OCI-LY7 (cell line): Measurements from ENCODE around the gene TRAF3IP1.

Experiments used
- CTCF ChIP-seq: fragments of 200-600 bp; sonication (generic); conservative IDR thresholded peaks from 2 replicates; pipeline ENCODE4 v1.5.1; 2014; ENCODE audit warnings: mild to moderate bottlenecking, antibody characterized with exemption, low read length, moderate library complexity, mixed read lengths
- EZH2phosphoT487 ChIP-seq: fragments of 200-600 bp; sonication (generic); IDR thresholded peaks from 2 replicates; pipeline ENCODE4 v1.6.1; 2018; ENCODE audit warnings: low read depth, borderline replicate concordance, mild to moderate bottlenecking, mixed run types, antibody characterized with exemption, low read length, moderate library complexity, mixed read lengths

DNA sequence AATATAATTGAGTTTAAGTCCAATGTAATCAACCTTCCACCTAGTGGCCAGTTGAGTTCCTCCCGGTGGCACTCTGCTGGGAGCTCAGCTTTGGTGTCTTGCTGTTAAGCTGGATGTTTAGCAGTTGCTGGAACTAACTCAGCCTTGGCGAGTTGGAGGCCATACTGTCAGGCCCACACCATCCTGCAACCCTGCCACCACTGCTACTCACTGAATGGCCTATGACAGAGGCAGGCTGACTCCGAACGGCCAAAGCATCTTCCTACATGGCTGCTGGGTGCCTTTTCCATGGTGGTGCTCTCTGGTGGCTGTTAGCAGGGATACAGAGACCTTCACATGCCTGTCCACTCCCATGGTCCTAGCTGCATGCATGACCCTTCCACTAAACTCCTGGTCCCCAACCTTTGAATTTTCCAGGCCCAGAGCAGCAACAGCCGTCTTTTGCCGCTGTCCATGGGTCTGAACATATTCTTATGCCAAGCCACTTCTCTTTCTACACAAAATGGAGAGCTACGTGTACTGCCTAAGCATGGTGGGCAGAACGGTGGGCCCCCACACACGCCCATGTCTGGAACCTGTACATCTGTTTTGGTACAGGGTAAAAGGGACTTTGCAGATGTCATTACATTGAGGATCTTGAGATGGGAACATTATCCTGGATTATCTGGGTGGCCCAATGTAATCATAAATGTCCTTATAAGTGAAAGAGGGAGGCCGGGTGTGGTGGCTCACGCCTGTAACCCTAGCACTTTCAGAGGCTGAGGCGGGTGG, 15.0 kb upstream of the TRAF3IP1 start:
- peak; percentile 61 for TF ChIP-seq CTCF
- TF ChIP-seq EZH2phosphoT487 = no peak
